ENCODE data around the gene ADGRG2.
"Not testable (repeated sequence)": the region's sequence is repeated elsewhere in the genome, so short reads cannot be mapped to it uniquely, and the experiment has no call there.

The ADGRG2 gene

GRCh38 chrX:19003756-19004155 is 118.5 kb downstream of the ADGRG2 start:
- DNase-seq (ENCODE audit: low spot score): no peak

DNA sequence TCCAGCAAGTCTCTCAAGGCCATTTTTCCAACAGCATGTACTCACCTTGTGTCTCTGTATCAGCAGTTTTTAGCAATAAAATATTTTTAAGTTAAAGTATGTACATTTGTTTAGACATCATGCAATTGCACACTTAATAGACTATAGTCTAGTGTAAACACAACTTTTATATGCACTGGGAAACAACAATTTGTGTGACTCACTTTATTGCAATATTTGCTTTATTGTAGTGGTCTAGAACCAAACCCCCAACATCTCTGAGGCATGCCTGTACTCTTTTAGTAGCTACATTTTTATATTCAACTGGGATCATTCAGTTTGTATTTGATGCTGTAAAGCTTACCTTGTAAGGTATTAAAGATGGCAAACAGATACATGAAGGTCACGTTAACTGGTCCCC is 123.6 kb downstream of the ADGRG2 start:
- no peak for DNase-seq (ENCODE audit: low spot score)

DNA sequence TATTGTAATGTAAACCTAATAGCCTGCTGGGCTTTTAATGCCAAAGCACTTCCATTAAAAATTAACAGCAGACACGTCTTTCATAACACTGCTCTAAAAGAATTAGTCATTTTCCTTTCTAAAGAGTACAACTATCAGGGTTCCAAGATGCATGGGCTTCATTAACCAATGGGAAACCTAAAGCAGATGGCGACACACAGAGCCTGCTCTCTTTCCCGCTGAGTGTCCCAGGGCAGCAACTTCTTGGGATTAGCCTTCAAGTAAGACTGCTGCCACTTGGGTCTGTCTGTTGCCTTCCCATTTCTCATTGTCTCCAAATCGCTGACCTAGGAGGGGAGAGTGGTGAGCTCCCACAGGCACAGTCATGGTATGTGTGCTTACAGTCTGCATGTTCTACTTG is 124.4 kb downstream of the ADGRG2 start:
- DNase-seq (ENCODE audit: low spot score): peak; percentile 14

- no peak for DNase-seq (ENCODE audit: low spot score)
Observed at GRCh38 chrX:18996536-18996935, 125.7 kb downstream of the ADGRG2 start.

DNA sequence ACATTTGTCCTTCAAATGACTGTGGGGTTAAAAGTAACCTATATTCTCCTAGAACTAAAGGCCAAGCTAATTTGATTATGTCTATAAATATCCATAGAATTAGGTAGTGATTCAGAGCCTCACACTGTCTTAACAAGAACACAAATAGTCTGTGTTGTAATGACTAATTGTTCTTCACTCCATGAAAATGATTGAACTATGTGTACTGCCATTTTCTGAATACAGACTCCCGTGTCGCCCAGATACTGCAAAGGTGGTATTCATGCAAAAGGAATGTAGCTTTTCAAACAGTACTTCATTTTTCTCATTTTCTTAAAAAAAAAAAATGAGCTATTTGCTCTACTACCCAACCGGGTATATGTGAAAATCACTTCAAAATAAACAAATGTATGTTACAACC is 127.0 kb downstream of the ADGRG2 start:
- DNase-seq (ENCODE audit: low spot score): peak; percentile 20

GRCh38 chrX:18994713-18995112 is 127.6 kb downstream of the ADGRG2 start:
- DNase-seq (ENCODE audit: low spot score): peak; percentile 39

DNA sequence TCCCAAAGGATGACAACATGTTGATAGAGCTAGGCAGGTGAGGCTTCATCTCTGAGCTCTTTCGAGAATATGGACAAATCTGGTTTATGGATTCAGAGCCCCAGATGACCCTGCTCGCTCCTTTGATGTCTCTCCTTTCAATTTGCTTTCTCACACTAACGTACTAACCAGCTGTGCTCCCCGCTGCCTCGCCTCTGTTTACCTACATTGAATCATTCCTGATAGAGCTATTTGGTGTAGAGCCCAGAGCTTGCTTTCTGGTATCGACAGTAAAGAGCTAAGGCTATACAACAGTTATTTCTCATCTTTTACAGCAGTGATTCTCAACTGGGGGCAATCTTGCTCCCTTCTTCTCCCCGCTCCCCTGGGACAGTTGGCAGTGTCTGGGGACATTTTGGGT is 129.4 kb downstream of the ADGRG2 start:
- DNase-seq (ENCODE audit: low spot score): no peak

- no peak for DNase-seq (ENCODE audit: low spot score)
Observed at GRCh38 chrX:18985186-18985435, 137.2 kb downstream of the ADGRG2 start.

DNA sequence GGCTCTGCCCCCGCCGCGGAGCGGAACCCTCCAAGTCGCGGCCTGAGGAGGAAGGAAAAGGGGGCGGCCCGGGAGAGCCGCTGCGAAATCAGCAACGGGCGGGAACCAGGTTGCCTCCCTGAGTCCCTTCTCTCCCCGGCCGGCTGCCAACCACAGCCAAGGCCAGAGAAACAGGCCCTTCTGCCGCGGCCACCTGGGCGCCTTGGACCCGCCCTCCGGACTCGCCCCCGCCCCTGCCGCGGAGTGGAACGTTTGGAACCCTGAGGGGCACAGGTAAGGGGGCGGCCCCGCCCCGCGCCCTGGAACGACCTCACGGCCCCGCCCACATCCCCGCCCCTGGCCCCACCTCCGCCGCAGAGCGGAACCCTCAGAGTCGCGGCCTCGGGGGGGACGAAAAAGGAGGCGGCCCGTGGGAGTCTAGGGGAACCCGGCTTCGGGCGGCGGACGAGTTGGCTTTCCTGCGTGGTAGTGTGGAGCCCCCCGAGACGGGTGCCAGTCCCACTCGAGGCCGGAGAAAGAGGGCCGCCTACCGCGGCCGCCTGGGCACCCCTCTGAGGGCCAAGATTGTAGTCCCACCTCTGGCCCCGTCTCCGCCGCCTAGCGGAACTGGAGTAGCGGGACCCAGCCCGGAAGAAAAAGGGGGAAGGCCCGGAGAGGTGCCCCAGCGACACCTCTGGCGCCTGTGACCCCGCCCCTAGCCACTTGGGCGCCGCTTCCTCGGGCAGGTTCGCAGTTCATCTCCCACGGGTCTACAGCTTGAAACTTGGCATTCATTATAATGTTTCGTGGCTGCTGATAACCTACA is 137.7 kb downstream of the ADGRG2 start:
- DNase-seq (ENCODE audit: low spot score): peak; percentile 88

DNA sequence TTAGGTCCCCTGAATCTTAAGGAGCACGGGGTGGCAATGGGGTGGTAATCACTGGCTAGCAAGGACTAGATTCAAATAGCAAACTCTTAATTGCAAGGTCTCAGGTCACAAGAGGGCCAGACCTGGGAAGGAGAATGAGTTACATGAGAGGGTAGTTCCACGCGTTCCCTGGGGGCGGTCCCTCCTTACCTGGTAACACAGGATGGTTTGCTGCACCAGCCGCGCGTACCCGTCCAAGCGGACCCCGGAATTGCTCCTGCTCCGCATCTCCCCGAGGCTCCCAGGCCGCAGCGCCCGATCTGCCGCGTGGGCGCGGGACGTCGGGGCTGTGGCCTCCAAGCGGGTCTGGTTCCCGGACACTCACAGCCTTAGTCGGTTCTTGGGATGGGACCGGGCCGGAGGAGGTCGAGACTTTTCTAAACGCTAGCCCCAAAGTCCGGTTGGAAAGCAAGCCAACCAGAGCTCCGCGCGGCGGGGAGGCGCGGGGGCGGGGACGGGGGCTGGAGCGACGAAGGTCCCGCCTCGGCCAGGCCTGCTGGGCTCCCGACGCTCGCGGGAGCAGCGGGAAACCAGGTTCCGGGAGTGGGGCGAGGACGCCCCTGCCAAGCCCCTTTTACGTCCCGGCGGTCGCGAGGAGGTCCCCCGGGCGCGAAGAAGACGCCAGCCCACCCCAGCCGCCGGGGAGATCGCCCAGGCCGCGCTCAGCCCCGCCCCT is 138.4 kb downstream of the ADGRG2 start, which contains the start of gene PHKA2:
Gene PHKA2, minus strand, starts transcription at position 449 of the 715 bp plus-strand sequence. Its CDS starts 182 bp downstream, at position 267.
- peak; percentile 73 for DNase-seq (ENCODE audit: low spot score)

- no peak for DNase-seq (ENCODE audit: low spot score)
Observed at GRCh38 chrX:18981124-18981807, 141.0 kb downstream of the ADGRG2 start.

- not testable (repeated sequence) for DNase-seq (ENCODE audit: low spot score)
Observed at GRCh38 chrX:18980262-18980661, 142.0 kb downstream of the ADGRG2 start.

- DNase-seq (ENCODE audit: low spot score): no peak
Observed at GRCh38 chrX:18974993-18975392, 147.3 kb downstream of the ADGRG2 start.

DNA sequence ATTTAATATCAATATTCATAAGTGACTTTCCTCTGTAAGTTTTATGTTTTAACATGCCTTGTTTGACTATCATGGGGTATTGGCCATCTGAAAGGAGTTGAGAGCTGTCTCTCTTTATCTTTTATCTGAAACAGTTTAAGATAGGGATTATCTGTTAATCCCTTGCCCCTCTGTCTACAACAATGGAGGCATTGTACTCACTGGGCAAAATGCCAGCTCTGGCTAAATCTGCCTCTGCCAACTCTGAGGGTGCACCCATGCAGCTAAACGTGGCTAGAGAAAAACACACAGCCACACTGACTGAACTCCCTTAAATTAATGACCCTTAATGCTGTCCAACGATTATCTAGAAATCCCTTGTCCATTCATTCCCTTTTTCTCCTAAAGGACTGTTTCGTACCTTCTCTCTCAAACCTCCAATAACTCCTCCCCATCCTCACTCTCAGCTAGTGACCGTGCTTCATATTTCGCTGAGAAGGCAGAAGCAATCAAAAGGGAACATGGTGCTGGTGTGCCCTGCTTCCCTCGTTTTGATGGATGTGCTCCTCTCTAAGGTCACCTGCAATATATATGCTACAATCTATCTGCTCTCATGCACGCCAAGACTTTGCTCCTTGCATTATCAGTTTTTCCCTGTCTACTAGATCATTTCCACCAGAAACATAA is 148.6 kb downstream of the ADGRG2 start:
- DNase-seq (ENCODE audit: low spot score): no peak

GRCh38 chrX:18971506-18971905 is 150.8 kb downstream of the ADGRG2 start:
- no peak for DNase-seq (ENCODE audit: low spot score)

- no peak for DNase-seq (ENCODE audit: low spot score)
Observed at GRCh38 chrX:18970465-18970864, 151.8 kb downstream of the ADGRG2 start.

- no peak for DNase-seq (ENCODE audit: low spot score)
Observed at GRCh38 chrX:18966624-18967023, 155.6 kb downstream of the ADGRG2 start.

- no peak for DNase-seq (ENCODE audit: low spot score)
Observed at GRCh38 chrX:18964901-18965300, 157.4 kb downstream of the ADGRG2 start.

GRCh38 chrX:18964026-18964425 is 158.2 kb downstream of the ADGRG2 start:
- DNase-seq (ENCODE audit: low spot score): no peak

DNA sequence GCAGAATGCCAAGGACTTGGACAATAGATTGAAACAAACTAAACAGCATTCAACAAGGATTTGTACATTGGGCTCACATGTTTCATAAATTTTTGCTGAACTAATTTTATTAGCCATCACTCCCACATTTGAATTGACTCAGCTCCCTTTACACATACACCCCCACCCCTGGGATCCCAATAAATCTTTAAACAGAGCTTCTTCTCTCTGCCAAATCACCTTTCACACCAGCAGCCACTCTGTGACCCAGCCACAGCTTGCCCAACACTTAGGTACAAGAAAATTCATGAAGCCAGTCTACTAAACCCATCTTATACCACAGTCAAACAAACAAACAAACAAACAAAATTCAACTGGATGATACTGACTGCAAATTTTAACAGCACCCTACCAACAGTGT is 159.9 kb downstream of the ADGRG2 start:
- DNase-seq (ENCODE audit: low spot score): no peak

GRCh38 chrX:18961686-18962085 is 160.6 kb downstream of the ADGRG2 start:
- DNase-seq (ENCODE audit: low spot score): peak; percentile 15

- DNase-seq (ENCODE audit: low spot score): no peak
Observed at GRCh38 chrX:18956303-18957032, 165.8 kb downstream of the ADGRG2 start.

All from AG20443 (cell line).